H1 (cell line): Measurements from ENCODE around the gene ANKRD17.

Experiments
- CREB1 ChIP-seq: IDR thresholded peaks from 2 replicates; pipeline ENCODE4 v1.6.1; 2012; ENCODE audit warnings: inconsistent platforms
- EZH2 ChIP-seq: fragments of 200-600 bp; sonication (generic); IDR thresholded peaks from 2 replicates; pipeline ENCODE4 v1.7.1; 2012; ENCODE audit warnings: low read depth, mild to moderate bottlenecking, moderate library complexity, low read length, inconsistent platforms; ENCODE audit not compliant: severe bottlenecking
- JUN ChIP-seq: IDR thresholded peaks from 2 replicates; pipeline ENCODE4 v1.6.1; 2011; ENCODE audit warnings: low read depth, mild to moderate bottlenecking, improper control_type of control experiment, low read length
- NANOG ChIP-seq: IDR thresholded peaks from 2 replicates; pipeline ENCODE4 v1.6.1; 2011; ENCODE audit warnings: low read length, low read depth, mild to moderate bottlenecking, inconsistent platforms; ENCODE audit not compliant: insufficient read depth, poor library complexity, severe bottlenecking
- POLR2AphosphoS5 ChIP-seq: IDR thresholded peaks from 2 replicates; pipeline ENCODE4 v1.6.1; 2011; ENCODE audit warnings: low read depth, low read length

GRCh38 chr4:73211968-73212367 is 46.6 kb downstream of the ANKRD17 start:
- TF ChIP-seq POLR2AphosphoS5 = no peak
- TF ChIP-seq CREB1 = no peak
- TF ChIP-seq NANOG = no peak
- no peak for TF ChIP-seq EZH2
- no peak for TF ChIP-seq JUN
